ENCODE measurements around the gene COLEC11. TPM values are rescaled to one million over a fixed set of nuclear protein-coding genes. Genes with fewer than 3 reads are reported as not detected.
"Not testable (repeated sequence)": the region's sequence is repeated elsewhere in the genome, so short reads cannot be mapped to it uniquely, and the experiment has no call there.

COLEC11 gene
- total RNA-seq, 5 donors from 2014 or later (not counting 1 experiment from before 2014, with no cell fraction given) = 0.35 to 1.8 TPM; not detected in 3

- peak within 1 kb of the TSS; percentile 83 to 92 for H3K27ac Mint-ChIP-seq
- CTCF ChIA-PET = interaction anchor here (0.5 to 1.3 kb wide), 4 partner anchors 12 to 39 kb away, joined by 3 to 10 read pairs (median 4); partner anchors contain the start of genes ADI1 (in 1 of the 2) and RPS7 (in 1 of the 2)
- Histone ChIP-seq H3K27me3 (replicated peaks in 1 of 2; ENCODE audit: control insufficient read depth in 2 of 2, extremely low read depth in 1 of 2, insufficient read depth in 2 of 2, low read length in 1 of 2) (no peaks in the 10 kb centered on the region), H3K4me1 (ENCODE audit: control insufficient read depth in 1 of 2, extremely low read depth in 1 of 2, insufficient read depth in 2 of 2, low read length in 2 of 2) (peaks cover 14 to 15% of the 10 kb centered on the region in 2 experiments), H3K4me3 (ENCODE audit: control insufficient read depth in 1 of 2, extremely low read depth in 1 of 2, low read length in 1 of 2) (peak within 1 kb of the TSS; percentile 76 to 98), H3K9me3 (no peaks in the 10 kb centered on the region), H3K36me3 (ENCODE audit: control insufficient read depth in 2 of 2, extremely low read depth in 1 of 2, insufficient read depth in 1 of 2, low read length in 1 of 2) (peaks cover 4 to 34% of the 10 kb centered on the region in 2 donors), H3K27ac (ENCODE audit: low read length) (peak within 1 kb of the TSS; percentile 92)
- DNase-seq = peak; percentile 90 to 99 (median 96)
- WGBS (ENCODE audit: insufficient coverage) = under 1% methylated on average over 58 of the region's 67 CpGs
- peak within 1 kb of the TSS; percentile 84 to 90 (median 87) for H3K4me3 Mint-ChIP-seq
- ATAC-seq (replicated peaks in 1 of 4) = peak; percentile 96 to 98 (median 98)
- no peaks in the 10 kb centered on the region for H3K9me3 Mint-ChIP-seq
- POLR2A ChIA-PET = interaction anchor here in 1 of 2 donors (1.0 to 1.3 kb wide), 3 partner anchors 18 to 180 kb away, joined by 3 to 7 read pairs (median 4); no protein-coding TSS in a partner anchor
- peaks cover 30% of the 10 kb centered on the region for H3K36me3 Mint-ChIP-seq
- peaks cover 19 to 38% (median 32%) of the 10 kb centered on the region in 3 donors for H3K4me1 Mint-ChIP-seq
- H3K27me3 Mint-ChIP-seq = no peaks in the 10 kb centered on the region
These were observed 36.5 kb upstream of the COLEC11 start, which contains the start of gene RNASEH1 for GRCh38 chr2:3558205-3559014. TSS of gene RNASEH1 (minus strand) at chr2:3558333. CDS start at chr2:3558260, 73 bp downstream.

GRCh38 chr2:3563521-3563976 is 31.4 kb upstream of the COLEC11 start:
- no peak overlapping the region for H3K27ac Mint-ChIP-seq
- Histone ChIP-seq H3K27me3 (replicated peaks in 1 of 2; ENCODE audit: control insufficient read depth in 2 of 2, extremely low read depth in 1 of 2, insufficient read depth in 2 of 2, low read length in 1 of 2) (no peaks in the 10 kb centered on the region), H3K9me3 (no peaks in the 10 kb centered on the region), H3K4me3 (ENCODE audit: control insufficient read depth in 1 of 2, extremely low read depth in 1 of 2, low read length in 1 of 2) (no peak overlapping the region), H3K36me3 (ENCODE audit: control insufficient read depth in 2 of 2, extremely low read depth in 1 of 2, insufficient read depth in 1 of 2, low read length in 1 of 2) (peaks cover 3 to 8% of the 10 kb centered on the region in 2 donors), H3K4me1 (ENCODE audit: control insufficient read depth in 1 of 2, extremely low read depth in 1 of 2, insufficient read depth in 2 of 2, low read length in 2 of 2) (peaks cover 6% of the 10 kb centered on the region in 2 experiments), H3K27ac (ENCODE audit: low read length) (no peak overlapping the region)
- ATAC-seq (replicated peaks in 1 of 4) (no peak), DNase-seq (no peak)
- no peaks in the 10 kb centered on the region for H3K9me3 Mint-ChIP-seq
- H3K4me1 Mint-ChIP-seq = peaks cover 6 to 12% (median 8%) of the 10 kb centered on the region in 3 donors
- H3K36me3 Mint-ChIP-seq = peaks cover 6% of the 10 kb centered on the region
- WGBS (ENCODE audit: insufficient coverage) = 86% methylated on average over 4 of the region's 5 CpGs
- H3K27me3 Mint-ChIP-seq = no peaks in the 10 kb centered on the region
- ChIA-PET CTCF (no interaction called here), POLR2A (interaction anchor here (0.5 to 1.1 kb wide), 2 partner anchors 17 to 44 kb away, joined by 3 to 4 read pairs; no protein-coding TSS in a partner anchor)
- H3K4me3 Mint-ChIP-seq = no peak overlapping the region

GRCh38 chr2:3565117-3565516 is 29.8 kb upstream of the COLEC11 start:
- H3K4me3 Mint-ChIP-seq = no peak overlapping the region
- peaks cover 0 to 2% (median 2%) of the 10 kb centered on the region in 3 donors for H3K4me1 Mint-ChIP-seq
- H3K4me3 ChIP-seq (ENCODE audit: control insufficient read depth in 1 of 2, extremely low read depth in 1 of 2, low read length in 1 of 2) = no peak overlapping the region
- POLR2A ChIA-PET = no interaction called here
- no peaks in the 10 kb centered on the region for H3K9me3 ChIP-seq
- peaks cover 3% of the 10 kb centered on the region for H3K36me3 Mint-ChIP-seq
- ATAC-seq (replicated peaks in 1 of 4) (no peak), DNase-seq (no peak)
- no peaks in the 10 kb centered on the region for H3K27me3 Mint-ChIP-seq
- H3K9me3 Mint-ChIP-seq = no peaks in the 10 kb centered on the region
- CTCF ChIA-PET = no interaction called here
- no peaks in the 10 kb centered on the region for H3K27me3 ChIP-seq (replicated peaks in 1 of 2; ENCODE audit: control insufficient read depth in 2 of 2, extremely low read depth in 1 of 2, insufficient read depth in 2 of 2, low read length in 1 of 2)
- H3K4me1 ChIP-seq (ENCODE audit: control insufficient read depth in 1 of 2, extremely low read depth in 1 of 2, insufficient read depth in 2 of 2, low read length in 2 of 2) = no peaks in the 10 kb centered on the region
- peaks cover 3 to 8% of the 10 kb centered on the region in 2 donors for H3K36me3 ChIP-seq (ENCODE audit: control insufficient read depth in 2 of 2, extremely low read depth in 1 of 2, insufficient read depth in 1 of 2, low read length in 1 of 2)
- no peak overlapping the region for H3K27ac Mint-ChIP-seq
- H3K27ac ChIP-seq (ENCODE audit: low read length) = no peak overlapping the region
- WGBS (ENCODE audit: insufficient coverage) = 94% methylated on average over 2 of the region's 6 CpGs

GRCh38 chr2:3566806-3567205 is 28.1 kb upstream of the COLEC11 start:
- POLR2A ChIA-PET = no interaction called here
- no peak overlapping the region for H3K27ac Mint-ChIP-seq
- H3K4me3 Mint-ChIP-seq = no peak overlapping the region

GRCh38 chr2:3569656-3570055 is 25.3 kb upstream of the COLEC11 start:
- CTCF ChIA-PET; H3K4me1 ChIP-seq (ENCODE audit: control insufficient read depth in 1 of 2, extremely low read depth in 1 of 2, insufficient read depth in 2 of 2, low read length in 2 of 2); H3K36me3 Mint-ChIP-seq; H3K9me3 Mint-ChIP-seq; H3K27me3 ChIP-seq (replicated peaks in 1 of 2; ENCODE audit: control insufficient read depth in 2 of 2, extremely low read depth in 1 of 2, insufficient read depth in 2 of 2, low read length in 1 of 2); H3K36me3 ChIP-seq (ENCODE audit: control insufficient read depth in 2 of 2, extremely low read depth in 1 of 2, insufficient read depth in 1 of 2, low read length in 1 of 2); H3K27ac Mint-ChIP-seq; H3K4me3 Mint-ChIP-seq; H3K4me3 ChIP-seq (ENCODE audit: control insufficient read depth in 1 of 2, extremely low read depth in 1 of 2, low read length in 1 of 2); H3K9me3 ChIP-seq; ATAC-seq (replicated peaks in 1 of 4); H3K4me1 Mint-ChIP-seq; H3K27me3 Mint-ChIP-seq; H3K27ac ChIP-seq (ENCODE audit: low read length); DNase-seq: not testable (repeated sequence)
- WGBS (ENCODE audit: insufficient coverage) = no CpG with 5 or more reads among the region's 23 CpGs
- POLR2A ChIA-PET = interaction anchor here in 1 of 2 donors (0.6 kb wide), 1 partner anchor 10 kb away, joined by 3 read pairs; no protein-coding TSS in a partner anchor

More at GRCh38 chr2:3566806-3567205, 28.1 kb upstream of the COLEC11 start:
- CTCF ChIA-PET = no interaction called here
- H3K27me3 ChIP-seq (replicated peaks in 1 of 2; ENCODE audit: control insufficient read depth in 2 of 2, extremely low read depth in 1 of 2, insufficient read depth in 2 of 2, low read length in 1 of 2) = no peaks in the 10 kb centered on the region
- H3K36me3 ChIP-seq (ENCODE audit: control insufficient read depth in 2 of 2, extremely low read depth in 1 of 2, insufficient read depth in 1 of 2, low read length in 1 of 2) = peaks cover 3 to 5% of the 10 kb centered on the region in 2 donors
- no peak for ATAC-seq (replicated peaks in 1 of 4)
- no peaks in the 10 kb centered on the region for H3K4me1 ChIP-seq (ENCODE audit: control insufficient read depth in 1 of 2, extremely low read depth in 1 of 2, insufficient read depth in 2 of 2, low read length in 2 of 2)
- no peaks in the 10 kb centered on the region for H3K9me3 ChIP-seq
- H3K27ac ChIP-seq (ENCODE audit: low read length) = no peak overlapping the region
- Mint-ChIP-seq H3K27me3 (no peaks in the 10 kb centered on the region), H3K4me1 (no peaks in the 10 kb centered on the region), H3K9me3 (no peaks in the 10 kb centered on the region), H3K36me3 (peaks cover 3% of the 10 kb centered on the region)
- DNase-seq = no peak
- 94% methylated on average over 9 of the region's 9 CpGs for WGBS (ENCODE audit: insufficient coverage)
- no peak overlapping the region for H3K4me3 ChIP-seq (ENCODE audit: control insufficient read depth in 1 of 2, extremely low read depth in 1 of 2, low read length in 1 of 2)

- H3K4me3 Mint-ChIP-seq = no peak overlapping the region
- H3K27me3 Mint-ChIP-seq = no peaks in the 10 kb centered on the region
- no peak overlapping the region for H3K4me3 ChIP-seq (ENCODE audit: control insufficient read depth in 1 of 2, extremely low read depth in 1 of 2, low read length in 1 of 2)
- peaks cover 5 to 12% of the 10 kb centered on the region in 2 experiments for H3K4me1 ChIP-seq (ENCODE audit: control insufficient read depth in 1 of 2, extremely low read depth in 1 of 2, insufficient read depth in 2 of 2, low read length in 2 of 2)
- no peak overlapping the region for H3K27ac Mint-ChIP-seq
- no peak overlapping the region for H3K27ac ChIP-seq (ENCODE audit: low read length)
- WGBS (ENCODE audit: insufficient coverage) = 100% methylated on average over 1 of the region's 8 CpGs
- no peaks in the 10 kb centered on the region for H3K9me3 ChIP-seq
- peaks cover 0 to 3% of the 10 kb centered on the region in 2 donors for H3K36me3 ChIP-seq (ENCODE audit: control insufficient read depth in 2 of 2, extremely low read depth in 1 of 2, insufficient read depth in 1 of 2, low read length in 1 of 2)
- H3K36me3 Mint-ChIP-seq = peaks cover 5% of the 10 kb centered on the region
- ATAC-seq (replicated peaks in 1 of 4) (no peak), DNase-seq (no peak)
- no peaks in the 10 kb centered on the region for H3K9me3 Mint-ChIP-seq
- ChIA-PET POLR2A (interaction anchor here in 1 of 2 donors (0.7 kb wide), 1 partner anchor 320 kb away, joined by 4 read pairs; no protein-coding TSS in a partner anchor), CTCF (interaction anchor here in 1 of 2 donors (0.6 kb wide), 1 partner anchor 13 kb away, joined by 3 read pairs; no protein-coding TSS in a partner anchor)
- H3K27me3 ChIP-seq (replicated peaks in 1 of 2; ENCODE audit: control insufficient read depth in 2 of 2, extremely low read depth in 1 of 2, insufficient read depth in 2 of 2, low read length in 1 of 2) = no peaks in the 10 kb centered on the region
- H3K4me1 Mint-ChIP-seq = peaks cover 11 to 13% (median 12%) of the 10 kb centered on the region in 3 donors
These were observed 23.6 kb upstream of the COLEC11 start for GRCh38 chr2:3571284-3571683.

Data from T-cell (primary cell).